ENCODE measurements around the gene SEMA4C. TPM values are rescaled to one million over a fixed set of nuclear protein-coding genes. Genes with fewer than 3 reads are reported as not detected.

The SEMA4C gene
- total and polyA plus RNA-seq, 9 of the 15 experiments (the other 6 are each of a cell fraction or from before 2014, with no cell fraction given), result 0.32 to 59.7 (median 23.9) TPM

GRCh38 chr2:96815326-96816126 lies 54.4 kb downstream of the SEMA4C start (continued):
- TF ChIP-seq CHAMP1 (IDR thresholded peaks at IDR 0.05) (no peak), HMGXB4 (CRISPR knock-in tag; IDR thresholded peaks at IDR 0.05) (peak; percentile 8; the same call in 1 of the 2 replicates), ZNF77 (CRISPR knock-in tag; IDR thresholded peaks at IDR 0.05) (no peak), GTF3C2 (IDR thresholded peaks at IDR 0.05; ENCODE audit: borderline replicate concordance, extremely low read depth, insufficient read length) (no peak), FOXK2 (conservative IDR thresholded peaks at IDR 0.05 in 1 of 2, IDR thresholded peaks at IDR 0.05 in 1 of 2; ENCODE audit: low read depth in 2 of 2) (no peak), ZBTB11 (CRISPR knock-in tag; IDR thresholded peaks at IDR 0.05) (no peak), ZNF263 (CRISPR knock-in tag; IDR thresholded peaks at IDR 0.05; ENCODE audit: borderline replicate concordance) (no peak), TRIM25 (IDR thresholded peaks at IDR 0.05; ENCODE audit: borderline replicate concordance) (no peak), MAX (CRISPR knock-in tag; IDR thresholded peaks at IDR 0.05) (0 out of 2 replicates have a peak, but pooled peaks have one; percentile 26), NCOR1 (IDR thresholded peaks at IDR 0.05) (no peak)
